Neuronal stem cell (in vitro differentiated cells): ENCODE measurements around the gene MUC6.

Experiments used
- DNase-seq: peaks from one replicate; pipeline ENCODE4 v3.0.0-alpha.2; 2013; ENCODE audit warnings: low spot score
- H2AFZ ChIP-seq: one replicate; pipeline ENCODE4 v1.6.1; 2013; ENCODE audit warnings: mild to moderate bottlenecking, low read length, inconsistent platforms
- H2AK5ac ChIP-seq: 2 replicates; pipeline ENCODE4 v1.6.1; 2013; ENCODE audit warnings: low read depth, mild to moderate bottlenecking, inconsistent platforms, low read length, moderate library complexity, mixed read lengths
- H2BK120ac ChIP-seq: 2 replicates; pipeline ENCODE4 v1.6.1; 2013; ENCODE audit warnings: low read depth, mild to moderate bottlenecking, inconsistent platforms, low read length, moderate library complexity, mixed read lengths
- H2BK12ac ChIP-seq: one replicate; pipeline ENCODE4 v1.6.1; 2013; ENCODE audit warnings: low read length, inconsistent platforms
- H2BK15ac ChIP-seq: 2 replicates; pipeline ENCODE4 v1.6.1; 2013; ENCODE audit warnings: mild to moderate bottlenecking, low read length, inconsistent platforms, mixed read lengths
- H2BK5ac ChIP-seq: one replicate; pipeline ENCODE4 v1.6.1; 2013; ENCODE audit warnings: inconsistent platforms, mild to moderate bottlenecking, low read length, moderate library complexity
- H3K14ac ChIP-seq: one replicate; pipeline ENCODE4 v1.6.1; 2013; ENCODE audit warnings: low read length, inconsistent platforms
- H3K18ac ChIP-seq: 2 replicates; pipeline ENCODE4 v1.6.1; 2013; ENCODE audit warnings: low read length, inconsistent platforms
- H3K23ac ChIP-seq: 2 replicates; pipeline ENCODE4 v1.6.1; 2013; ENCODE audit warnings: low read depth, mild to moderate bottlenecking, mixed read lengths, low read length, inconsistent platforms; ENCODE audit not compliant: poor library complexity
- H3K27ac ChIP-seq: replicated peaks from 3 replicates; pipeline ENCODE4 v1.5.1; 2013; ENCODE audit warnings: low read length, inconsistent platforms
- H3K27me3 ChIP-seq, 3 experiments: 2 replicates each; pipeline ENCODE4 v1.6.1; 2013; ENCODE audit warnings: low read length in 3 of 3, mild to moderate bottlenecking in 2 of 3, inconsistent platforms in 1 of 3, low read depth in 1 of 3, mixed read lengths in 1 of 3, moderate library complexity in 1 of 3; ENCODE audit not compliant: control insufficient read depth in 3 of 3, insufficient read depth in 3 of 3
- H3K36me3 ChIP-seq, 2 donors: replicated peaks in 1 of 2; 2 replicates each; pipeline ENCODE4 v1.6.1; 2013; ENCODE audit warnings: low read length in 2 of 2; ENCODE audit not compliant: control insufficient read depth in 2 of 2, insufficient read depth in 2 of 2
- H3K4ac ChIP-seq: 2 replicates; pipeline ENCODE4 v1.6.1; 2013; ENCODE audit warnings: inconsistent platforms, mild to moderate bottlenecking, low read length, moderate library complexity
- H3K4me1 ChIP-seq, 2 donors: 1 replicate in 1 of 2; 2 replicates in 1 of 2; pipeline ENCODE4 v1.6.1; 2013; ENCODE audit warnings: low read length in 2 of 2, low read depth in 1 of 2; ENCODE audit not compliant: control insufficient read depth in 2 of 2, insufficient read depth in 1 of 2
- H3K4me2 ChIP-seq: one replicate; pipeline ENCODE4 v1.6.1; 2013; ENCODE audit warnings: mild to moderate bottlenecking, low read length, inconsistent platforms; ENCODE audit not compliant: insufficient read depth, poor library complexity, severe bottlenecking
- H3K4me3 ChIP-seq, 2 donors: 2 replicates each; pipeline ENCODE4 v1.5.1; 2013; ENCODE audit warnings: low read length in 2 of 2, mild to moderate bottlenecking in 2 of 2, inconsistent platforms in 1 of 2, moderate library complexity in 1 of 2
- H3K79me1 ChIP-seq: one replicate; pipeline ENCODE4 v1.6.1; 2013; ENCODE audit warnings: low read depth, mild to moderate bottlenecking, inconsistent platforms, low read length, moderate library complexity
- H3K9ac ChIP-seq: one replicate; pipeline ENCODE4 v1.6.1; 2013; ENCODE audit warnings: mild to moderate bottlenecking, low read depth, low read length, inconsistent platforms; ENCODE audit not compliant: poor library complexity
- H3K9me3 ChIP-seq, 2 donors: replicated peaks in 1 of 2; 2 replicates each; pipeline versions ENCODE3 to v1.6.1; 2013; ENCODE audit warnings: low read length in 2 of 2, mild to moderate bottlenecking in 2 of 2, inconsistent platforms in 1 of 2, low read depth in 1 of 2, mixed read lengths in 1 of 2, moderate library complexity in 1 of 2; ENCODE audit not compliant: control insufficient read depth in 2 of 2, insufficient read depth in 1 of 2
- H4K8ac ChIP-seq: one replicate; pipeline ENCODE4 v1.6.1; 2013; ENCODE audit warnings: low read depth, mild to moderate bottlenecking, inconsistent platforms, low read length, moderate library complexity
- H4K91ac ChIP-seq: one replicate; pipeline ENCODE4 v1.6.1; 2013; ENCODE audit warnings: low read length, low read depth, mild to moderate bottlenecking, inconsistent platforms; ENCODE audit not compliant: poor library complexity
- WGBS, 2 donors: extraction: QIAGEN DNeasy Blood & Tissue Kit; methylation state at CpG; one replicate each; pipeline ENCODE4 v1.1.7; 2013; ENCODE audit warnings: missing lambda C conversion rate in 2 of 2, mixed read lengths in 1 of 2; ENCODE audit not compliant: insufficient read length in 2 of 2, insufficient replicate concordance in 1 of 2; ENCODE audit errors: extremely low coverage in 2 of 2; 5-methylcytosine and 5-hydroxymethylcytosine counted together

The MUC6 gene

DNA sequence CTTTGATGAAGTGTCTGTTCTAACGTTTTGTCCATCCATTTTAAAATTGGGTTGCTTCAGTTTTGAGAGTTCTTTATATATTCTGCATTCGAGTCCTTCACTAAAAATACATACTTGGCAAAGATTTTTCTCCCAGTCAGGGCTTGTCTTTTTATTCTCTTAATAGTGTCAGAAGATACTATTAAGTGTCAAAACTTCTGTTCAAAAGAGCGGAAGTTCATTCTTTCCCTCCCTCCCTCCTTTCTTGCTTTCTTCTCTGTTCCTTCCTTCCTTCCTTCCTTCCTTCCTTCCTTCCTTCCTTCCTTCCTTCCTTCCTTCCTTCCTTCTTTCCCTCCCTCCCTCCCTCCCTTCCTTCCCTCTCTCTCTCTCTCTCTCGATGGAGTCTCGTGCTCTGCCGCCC lies 7.6 kb upstream of the MUC6 start:
- Histone ChIP-seq H2BK12ac (no peak overlapping the region), H3K4me2 (no peak overlapping the region), H2AK5ac (no peak overlapping the region), H2BK120ac (no peak overlapping the region), H2BK5ac (no peak overlapping the region), H3K79me1 (no peaks in the 10 kb centered on the region), H3K27me3 (peaks cover 0 to 15% (median 0%) of the 10 kb centered on the region in 3 experiments), H2BK15ac (no peak overlapping the region), H3K36me3 (no peaks in the 10 kb centered on the region), H4K8ac (no peak overlapping the region), H3K9me3 (no peaks in the 10 kb centered on the region), H3K4me3 (no peak overlapping the region), H4K91ac (no peak overlapping the region), H3K4me1 (peaks cover 0 to 6% of the 10 kb centered on the region in 2 donors), H3K9ac (no peak overlapping the region), H3K14ac (no peak overlapping the region), H3K27ac (no peak overlapping the region), H2AFZ (no peak overlapping the region), H3K4ac (no peak overlapping the region), H3K23ac (no peak overlapping the region), H3K18ac (no peak overlapping the region)
- no peak for DNase-seq
- WGBS, 2 donors, result no CpG with 5 or more reads among the region's 6 CpGs

- WGBS, 2 donors, result no CpG with 5 or more reads among the region's 20 CpGs
- H3K23ac ChIP-seq, result no peak overlapping the region
- H3K14ac ChIP-seq, result no peak overlapping the region
- no peak overlapping the region for H2AK5ac ChIP-seq
- H3K18ac ChIP-seq, result no peak overlapping the region
- no peak overlapping the region for H2BK15ac ChIP-seq
- peaks cover 0 to 3% of the 10 kb centered on the region in 2 donors for H3K9me3 ChIP-seq
- H2BK120ac ChIP-seq, result no peak overlapping the region
- no peak overlapping the region for H3K4me2 ChIP-seq
- no peak overlapping the region for H4K8ac ChIP-seq
- no peaks in the 10 kb centered on the region for H3K79me1 ChIP-seq
- H2AFZ ChIP-seq, result no peak overlapping the region
- H3K4me1 ChIP-seq, result peaks cover 0 to 9% of the 10 kb centered on the region in 2 donors
- H3K27me3 ChIP-seq, result peaks cover 0 to 17% (median 0%) of the 10 kb centered on the region in 3 experiments
- H4K91ac ChIP-seq, result no peak overlapping the region
- H3K27ac ChIP-seq, result no peak overlapping the region
- no peak overlapping the region for H2BK5ac ChIP-seq
- no peak overlapping the region for H3K4me3 ChIP-seq
- no peak for DNase-seq
- no peak overlapping the region for H2BK12ac ChIP-seq
- no peak overlapping the region for H3K9ac ChIP-seq
- no peaks in the 10 kb centered on the region for H3K36me3 ChIP-seq
- no peak overlapping the region for H3K4ac ChIP-seq
Observed at GRCh38 chr11:1043563-1044096, 7.1 kb upstream of the MUC6 start.

GRCh38 chr11:1042626-1043562 lies 6.4 kb upstream of the MUC6 start:
- Histone ChIP-seq H3K9ac (no peak overlapping the region), H3K9me3 (peaks cover 0 to 3% of the 10 kb centered on the region in 2 donors), H3K4me1 (peaks cover 0 to 9% of the 10 kb centered on the region in 2 donors), H3K36me3 (no peaks in the 10 kb centered on the region), H3K14ac (peak overlapping the region; percentile 47), H4K8ac (no peak overlapping the region), H3K18ac (peak overlapping the region; percentile 80), H3K4me3 (no peak overlapping the region), H3K4me2 (no peak overlapping the region), H2BK15ac (peak overlapping the region; percentile 83), H2BK5ac (no peak overlapping the region), H3K79me1 (no peaks in the 10 kb centered on the region), H3K27me3 (peaks cover 0 to 14% (median 0%) of the 10 kb centered on the region in 3 experiments), H3K4ac (peak overlapping the region; percentile 6), H4K91ac (peak overlapping the region; percentile 92), H2AK5ac (peak overlapping the region; percentile 52), H3K27ac (no peak overlapping the region), H2BK12ac (peak overlapping the region; percentile 58), H3K23ac (no peak overlapping the region), H2AFZ (no peak overlapping the region), H2BK120ac (no peak overlapping the region)
- no peak for DNase-seq
- WGBS, 2 donors, result no CpG with 5 or more reads among the region's 26 CpGs

GRCh38 chr11:1041936-1042608 lies 5.6 kb upstream of the MUC6 start:
- H4K91ac ChIP-seq, result peak overlapping the region; percentile 92
- H3K79me1 ChIP-seq, result no peaks in the 10 kb centered on the region
- no peak overlapping the region for H3K4me2 ChIP-seq
- no peak overlapping the region for H2BK5ac ChIP-seq
- peak overlapping the region; percentile 31 for H3K14ac ChIP-seq
- H3K9me3 ChIP-seq, result peaks cover 0 to 3% of the 10 kb centered on the region in 2 donors
- no peak for DNase-seq
- WGBS, 2 donors, result no CpG with 5 or more reads among the region's 18 CpGs
- H3K18ac ChIP-seq, result peak overlapping the region; percentile 48
- H3K23ac ChIP-seq, result no peak overlapping the region
- no peak overlapping the region for H2AFZ ChIP-seq
- peak overlapping the region; percentile 70 for H2AK5ac ChIP-seq
- H3K9ac ChIP-seq, result no peak overlapping the region
- no peak overlapping the region for H3K4me3 ChIP-seq
- H3K36me3 ChIP-seq, result no peaks in the 10 kb centered on the region
- no peak overlapping the region for H3K4ac ChIP-seq
- H2BK15ac ChIP-seq, result no peak overlapping the region
- no peak overlapping the region for H2BK12ac ChIP-seq
- H3K4me1 ChIP-seq, result peaks cover 0 to 3% of the 10 kb centered on the region in 2 donors
- H3K27ac ChIP-seq, result no peak overlapping the region
- H2BK120ac ChIP-seq, result no peak overlapping the region
- H3K27me3 ChIP-seq, result peaks cover 0 to 10% (median 0%) of the 10 kb centered on the region in 3 experiments
- H4K8ac ChIP-seq, result no peak overlapping the region
